Parathyroid adenoma (tissue), 2 donors: ENCODE data around the gene HECW1.

Experiments used
- H2AFZ ChIP-seq: fragments of 300-600 bp; sonication (generic); one replicate; pipeline ENCODE4 v1.7.0; 2017; ENCODE audit warnings: antibody characterized with exemption, mild to moderate bottlenecking
- H3K27ac ChIP-seq: fragments of 300-600 bp; sonication (generic); one replicate; pipeline ENCODE4 v1.7.0; 2017
- H3K27me3 ChIP-seq: fragments of 300-600 bp; sonication (generic); one replicate; pipeline ENCODE4 v1.7.0; 2017; ENCODE audit warnings: low read length; ENCODE audit not compliant: control insufficient read depth, insufficient read depth
- H3K36me3 ChIP-seq: fragments of 300-600 bp; sonication (generic); one replicate; pipeline ENCODE4 v1.7.0; 2017; ENCODE audit warnings: low read length; ENCODE audit not compliant: control insufficient read depth, insufficient read depth
- H3K4me1 ChIP-seq: fragments of 300-600 bp; sonication (generic); one replicate; pipeline ENCODE4 v1.7.0; 2017; ENCODE audit warnings: control low read depth
- H3K4me2 ChIP-seq: fragments of 300-600 bp; sonication (generic); one replicate; pipeline ENCODE4 v1.7.0; 2017; ENCODE audit warnings: low read length
- H3K4me3 ChIP-seq: fragments of 300-600 bp; sonication (generic); one replicate; pipeline ENCODE4 v1.7.0; 2017; ENCODE audit warnings: low read depth, low read length
- H3K79me2 ChIP-seq: fragments of 300-600 bp; sonication (generic); one replicate; pipeline ENCODE4 v1.7.0; 2017; ENCODE audit warnings: control low read depth
- H3K9ac ChIP-seq: fragments of 300-600 bp; sonication (generic); one replicate; pipeline ENCODE4 v1.7.0; 2017; ENCODE audit warnings: mild to moderate bottlenecking
- H3K9me3 ChIP-seq: fragments of 300-600 bp; sonication (generic); one replicate; pipeline ENCODE4 v1.7.0; 2017; ENCODE audit warnings: low read length; ENCODE audit not compliant: control insufficient read depth
- TF ChIP-seq, protein P1 (sequence below): fragments of 300-600 bp; sonication (generic); IDR thresholded peaks from one replicate; pipeline ENCODE4 v1.7.0; 2017; ENCODE audit warnings: antibody characterized with exemption, mild to moderate bottlenecking
- donor health status: primary hyperparathyroidism.

The HECW1 gene

DNA sequence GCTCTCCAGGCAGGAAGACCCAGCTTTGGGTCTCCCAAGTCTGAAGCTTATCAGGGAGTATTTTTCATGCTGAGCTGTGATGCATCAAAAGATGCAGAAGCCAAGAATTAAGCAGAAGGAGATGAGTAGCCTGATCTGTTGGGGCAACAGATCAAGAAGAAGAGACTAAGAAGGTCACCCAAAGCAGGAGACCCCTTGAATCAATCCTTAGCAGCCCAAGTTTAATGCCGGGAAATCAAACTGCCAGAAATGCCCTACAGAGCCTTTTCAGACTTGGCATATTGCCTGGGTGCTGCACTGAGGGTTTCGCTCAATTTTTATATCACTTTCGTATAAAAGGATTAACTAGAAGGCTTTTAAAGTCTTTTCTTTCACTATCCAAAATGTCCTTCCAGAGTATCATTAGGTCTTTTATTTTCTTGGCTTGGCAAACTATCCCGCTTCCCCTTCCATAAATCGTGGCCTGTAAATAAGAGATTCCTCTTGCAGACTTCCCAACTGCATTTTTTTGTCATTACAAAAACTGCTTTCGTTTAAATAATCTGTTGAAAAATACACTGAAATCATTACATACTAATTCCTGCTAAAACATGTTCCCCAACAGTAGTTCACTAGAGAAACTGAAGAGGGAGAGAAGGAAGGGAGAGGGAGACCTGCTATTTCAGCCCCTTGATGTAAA, 421.5 kb downstream of the HECW1 start:
- no peak overlapping the region for H3K9ac ChIP-seq
- no peak overlapping the region for H2AFZ ChIP-seq
- no peaks in the 10 kb centered on the region for H3K9me3 ChIP-seq
- no peaks in the 10 kb centered on the region for H3K27me3 ChIP-seq
- TF ChIP-seq, protein P1, sequence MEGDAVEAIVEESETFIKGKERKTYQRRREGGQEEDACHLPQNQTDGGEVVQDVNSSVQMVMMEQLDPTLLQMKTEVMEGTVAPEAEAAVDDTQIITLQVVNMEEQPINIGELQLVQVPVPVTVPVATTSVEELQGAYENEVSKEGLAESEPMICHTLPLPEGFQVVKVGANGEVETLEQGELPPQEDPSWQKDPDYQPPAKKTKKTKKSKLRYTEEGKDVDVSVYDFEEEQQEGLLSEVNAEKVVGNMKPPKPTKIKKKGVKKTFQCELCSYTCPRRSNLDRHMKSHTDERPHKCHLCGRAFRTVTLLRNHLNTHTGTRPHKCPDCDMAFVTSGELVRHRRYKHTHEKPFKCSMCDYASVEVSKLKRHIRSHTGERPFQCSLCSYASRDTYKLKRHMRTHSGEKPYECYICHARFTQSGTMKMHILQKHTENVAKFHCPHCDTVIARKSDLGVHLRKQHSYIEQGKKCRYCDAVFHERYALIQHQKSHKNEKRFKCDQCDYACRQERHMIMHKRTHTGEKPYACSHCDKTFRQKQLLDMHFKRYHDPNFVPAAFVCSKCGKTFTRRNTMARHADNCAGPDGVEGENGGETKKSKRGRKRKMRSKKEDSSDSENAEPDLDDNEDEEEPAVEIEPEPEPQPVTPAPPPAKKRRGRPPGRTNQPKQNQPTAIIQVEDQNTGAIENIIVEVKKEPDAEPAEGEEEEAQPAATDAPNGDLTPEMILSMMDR: no peak
- H3K79me2 ChIP-seq: no peaks in the 10 kb centered on the region
- peaks cover 4% of the 10 kb centered on the region for H3K4me1 ChIP-seq
- no peak overlapping the region for H3K27ac ChIP-seq
- no peaks in the 10 kb centered on the region for H3K36me3 ChIP-seq
- no peak overlapping the region for H3K4me3 ChIP-seq
- no peak overlapping the region for H3K4me2 ChIP-seq

GRCh38 chr7:43535031-43535451, 422.6 kb downstream of the HECW1 start:
- Histone ChIP-seq H3K27ac (no peak overlapping the region), H3K9ac (no peak overlapping the region), H3K27me3 (no peaks in the 10 kb centered on the region), H3K9me3 (no peaks in the 10 kb centered on the region), H3K36me3 (no peaks in the 10 kb centered on the region), H3K4me1 (peaks cover 4% of the 10 kb centered on the region), H3K79me2 (no peaks in the 10 kb centered on the region), H2AFZ (no peak overlapping the region), H3K4me3 (no peak overlapping the region), H3K4me2 (no peak overlapping the region)
- TF ChIP-seq, protein P1: no peak

GRCh38 chr7:43535810-43536585, 423.6 kb downstream of the HECW1 start:
- H3K27me3 ChIP-seq: no peaks in the 10 kb centered on the region
- peaks cover 2% of the 10 kb centered on the region for H3K4me1 ChIP-seq
- no peaks in the 10 kb centered on the region for H3K36me3 ChIP-seq
- H3K9ac ChIP-seq: no peak overlapping the region
- H3K4me2 ChIP-seq: no peak overlapping the region
- H3K9me3 ChIP-seq: no peaks in the 10 kb centered on the region
- no peak overlapping the region for H2AFZ ChIP-seq
- H3K79me2 ChIP-seq: no peaks in the 10 kb centered on the region
- no peak overlapping the region for H3K4me3 ChIP-seq
- no peak overlapping the region for H3K27ac ChIP-seq
- TF ChIP-seq, protein P1: no peak

DNA sequence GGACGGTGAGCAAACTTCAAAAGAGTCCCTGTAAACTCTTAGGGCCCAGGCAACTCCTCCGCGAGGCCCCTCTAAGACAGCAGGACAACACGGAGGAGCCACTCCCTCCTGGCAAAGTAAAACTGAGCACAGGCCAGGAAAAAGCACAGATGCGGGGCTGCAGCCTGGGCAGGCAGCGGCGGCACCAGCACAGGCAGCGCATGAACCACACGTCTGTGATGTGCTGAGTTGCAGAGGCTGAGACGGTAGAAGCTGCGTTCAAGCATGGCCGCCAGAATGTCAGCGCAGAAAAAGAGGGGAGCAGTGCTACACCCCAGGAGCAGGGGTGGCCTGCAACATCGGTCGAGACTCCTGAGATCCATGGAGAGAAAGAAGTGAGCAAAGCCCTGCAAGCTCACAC, 424.3 kb downstream of the HECW1 start:
- H3K4me3 ChIP-seq: no peak overlapping the region
- no peak overlapping the region for H3K9ac ChIP-seq
- H3K4me2 ChIP-seq: no peak overlapping the region
- TF ChIP-seq, protein P1: no peak
- H3K27me3 ChIP-seq: no peaks in the 10 kb centered on the region
- no peaks in the 10 kb centered on the region for H3K4me1 ChIP-seq
- H3K36me3 ChIP-seq: no peaks in the 10 kb centered on the region
- H3K27ac ChIP-seq: no peak overlapping the region
- no peak overlapping the region for H2AFZ ChIP-seq
- no peaks in the 10 kb centered on the region for H3K79me2 ChIP-seq
- H3K9me3 ChIP-seq: no peaks in the 10 kb centered on the region
